K562 (cell line): ENCODE measurements around the gene SYNJ2. TPM values are rescaled to one million over a fixed set of nuclear protein-coding genes. Genes with fewer than 3 reads are reported as not detected.
A peak's percentile ranks its signal among the peaks of the same experiment; 100 is the strongest.

Experiments
- CCNT2 ChIP-seq: IDR thresholded peaks from 2 replicates; pipeline ENCODE4 v1.6.1; 2011; ENCODE audit warnings: borderline replicate concordance, low read depth, mild to moderate bottlenecking, moderate library complexity, mixed read lengths, low read length; ENCODE audit not compliant: insufficient read length; ENCODE audit errors: extremely low read depth
- CEBPG ChIP-seq, 3 experiments: fragments of 200-800 bp in 1 of 3; sonication (Bioruptor generic) in 1 of 3; sonication (generic) in 1 of 3; formaldehyde crosslinking in 1 of 3; IDR thresholded peaks in 2 of 3; conservative IDR thresholded peaks in 1 of 3; 2 replicates each; pipeline versions ENCODE4 v1.6.1 to v1.8.0; 2016 to 2022; ENCODE audit warnings: missing compliant biosample characterization in 2 of 3, missing genetic modification characterization in 2 of 3, mild to moderate bottlenecking in 1 of 3, missing genetic modification reagents in 1 of 3
- E4F1 ChIP-seq: fragments of 250-450 bp; sonication (Bioruptor Pico); IDR thresholded peaks from 2 replicates; pipeline ENCODE4 v1.5.0; 2021; ENCODE audit warnings: mild to moderate bottlenecking, borderline replicate concordance
- ELF4 ChIP-seq: fragments of 450-650 bp; formaldehyde crosslinking; IDR thresholded peaks from 2 replicates; pipeline ENCODE4 v1.4.0; 2022; ENCODE audit warnings: missing genetic modification characterization
- IFI16 ChIP-seq: fragments of 250-450 bp; sonication (Bioruptor Pico); IDR thresholded peaks from 2 replicates; pipeline ENCODE4 v2.1.2; 2022; ENCODE audit warnings: mild to moderate bottlenecking, inconsistent platforms
- KDM1A ChIP-seq, 2 experiments: fragments of 450-650 bp; IDR thresholded peaks; 2 replicates each; pipeline ENCODE4 v1.6.1; 2016; ENCODE audit warnings: mild to moderate bottlenecking in 2 of 2
- MTF1 ChIP-seq: fragments of 250-450 bp; sonication (Bioruptor Pico); IDR thresholded peaks from 2 replicates; pipeline ENCODE4 v1.9.0; 2021; ENCODE audit warnings: moderate library complexity, mild to moderate bottlenecking, inconsistent platforms, borderline replicate concordance
- NONO ChIP-seq, 2 experiments: fragments of 200-400 bp in 1 of 2; fragments of 450-650 bp in 1 of 2; formaldehyde crosslinking in 1 of 2; IDR thresholded peaks; 2 replicates each; pipeline ENCODE4 v1.6.1; 2017; ENCODE audit warnings: low read depth in 2 of 2, mild to moderate bottlenecking in 2 of 2, moderate library complexity in 2 of 2, low read length in 1 of 2
- POU5F1 ChIP-seq: fragments of 150-350 bp; IDR thresholded peaks from 2 replicates; pipeline ENCODE4 v1.6.1; 2014; ENCODE audit warnings: borderline replicate concordance, low read length, low read depth, mild to moderate bottlenecking; ENCODE audit not compliant: partially characterized antibody
- SFPQ ChIP-seq: fragments of 200-400 bp; formaldehyde crosslinking; IDR thresholded peaks from 2 replicates; pipeline ENCODE4 v1.6.1; 2017; ENCODE audit warnings: mild to moderate bottlenecking, low read depth, low read length, moderate library complexity
- SIN3B ChIP-seq: fragments of 450-650 bp; IDR thresholded peaks from 2 replicates; pipeline ENCODE4 v1.6.1; 2017; ENCODE audit warnings: low read depth, mild to moderate bottlenecking, moderate library complexity
- SMARCA5 ChIP-seq: fragments of 450-650 bp; IDR thresholded peaks from 2 replicates; pipeline ENCODE4 v1.6.1; 2016
- SMC3 ChIP-seq: conservative IDR thresholded peaks from 2 replicates; pipeline ENCODE4 v1.6.1; 2011; ENCODE audit warnings: low read depth, low read length, improper control_type of control experiment; ENCODE audit not compliant: insufficient read depth
- SRSF3 ChIP-seq: fragments of 200-400 bp; formaldehyde crosslinking; IDR thresholded peaks from 2 replicates; pipeline ENCODE4 v1.6.1; 2016; ENCODE audit warnings: mild to moderate bottlenecking, low read length, moderate library complexity; ENCODE audit not compliant: insufficient read depth
- TCF15 ChIP-seq: fragments of 250-450 bp; sonication (Bioruptor Pico); IDR thresholded peaks from 2 replicates; pipeline ENCODE4 v1.8.0; 2022; ENCODE audit warnings: moderate library complexity, mild to moderate bottlenecking, inconsistent platforms
- TFAM ChIP-seq: fragments of 250-450 bp; sonication (Bioruptor Pico); conservative IDR thresholded peaks from 2 replicates; pipeline ENCODE4 v1.5.0; 2021; ENCODE audit warnings: mild to moderate bottlenecking, moderate library complexity
- THRAP3 ChIP-seq: fragments of 450-650 bp; IDR thresholded peaks from 2 replicates; pipeline ENCODE4 v1.6.1; 2016; ENCODE audit warnings: mild to moderate bottlenecking, inconsistent platforms, borderline replicate concordance
- ZNF12 ChIP-seq: sonication (generic); formaldehyde crosslinking; IDR thresholded peaks from 2 replicates; pipeline ENCODE4 v1.4.0; 2020; ENCODE audit warnings: mild to moderate bottlenecking, missing genetic modification reagents
- ZNF75A ChIP-seq: fragments of 450-650 bp; formaldehyde crosslinking; IDR thresholded peaks from 2 replicates; pipeline ENCODE4 v1.4.0; 2020; ENCODE audit warnings: mild to moderate bottlenecking
- ZNF785 ChIP-seq: fragments of 250-450 bp; sonication (Bioruptor Pico); IDR thresholded peaks from 2 replicates; pipeline ENCODE4 v1.4.0; 2020; ENCODE audit warnings: mild to moderate bottlenecking
- polyA plus RNA-seq, 8 experiments: library from polyadenylated mRNA; depleted of rRNA in 4 of 8; stranded (reverse) in 5 of 8; unstranded in 3 of 8; fragments of >200 nt; fragmentation: Nextera tagmentation in 2 of 8; fragmentation: Illumina TruSeq in 1 of 8; extraction: Ambion mirVana in 2 of 8; extraction: Trizol in 1 of 8; gene quantifications; 2 replicates each; pipeline versions ENCODE4 v1.2.1 to v1.2.3, GENCODE V29; 2011 to 2014; ENCODE audit warnings: inconsistent platforms in 1 of 8, missing spikeins in 1 of 8
- total RNA-seq, 7 experiments: library from RNA; depleted of rRNA in 6 of 7; stranded (reverse); fragments of >200 nt in 6 of 7; fragmentation: Illumina TruSeq in 2 of 7; extraction: Trizol in 2 of 7; gene quantifications; 2 replicates each; pipeline versions ENCODE4 v1.2.1 to v1.2.3, GENCODE V29; 2011 to 2021; ENCODE audit warnings: low replicate concordance in 1 of 7
- TF ChIP-seq, protein P1 (sequence below): sonication (generic); formaldehyde crosslinking; IDR thresholded peaks from 2 replicates; pipeline ENCODE4 v1.8.1; 2023; ENCODE audit warnings: mild to moderate bottlenecking, missing genetic modification reagents

SYNJ2 gene
- total and polyA plus RNA-seq, 9 of the 15 experiments (the other 6 are each of a cell fraction or from before 2014, with no cell fraction given), result 3.0 to 27.7 (median 17.8) TPM

GRCh38 chr6:157962601-157963302 is 18.9 kb upstream of the SYNJ2 start (continued):
- TF ChIP-seq ZNF12 (CRISPR knock-in tag), result no peak
- no peak for TF ChIP-seq SFPQ
- no peak for TF ChIP-seq THRAP3
- TF ChIP-seq KDM1A (IDR thresholded peaks at IDR 0.05), result peak; percentile 28 to 48; a peak in 1 of 4 replicates
- TF ChIP-seq TFAM (CRISPR knock-in tag), result no peak
- TF ChIP-seq ELF4 (CRISPR knock-in tag), result no peak
- TF ChIP-seq IFI16 (CRISPR knock-in tag), result no peak
- TF ChIP-seq POU5F1, result no peak
- no peak for TF ChIP-seq ZNF785 (CRISPR knock-in tag)
- TF ChIP-seq, protein P1, sequence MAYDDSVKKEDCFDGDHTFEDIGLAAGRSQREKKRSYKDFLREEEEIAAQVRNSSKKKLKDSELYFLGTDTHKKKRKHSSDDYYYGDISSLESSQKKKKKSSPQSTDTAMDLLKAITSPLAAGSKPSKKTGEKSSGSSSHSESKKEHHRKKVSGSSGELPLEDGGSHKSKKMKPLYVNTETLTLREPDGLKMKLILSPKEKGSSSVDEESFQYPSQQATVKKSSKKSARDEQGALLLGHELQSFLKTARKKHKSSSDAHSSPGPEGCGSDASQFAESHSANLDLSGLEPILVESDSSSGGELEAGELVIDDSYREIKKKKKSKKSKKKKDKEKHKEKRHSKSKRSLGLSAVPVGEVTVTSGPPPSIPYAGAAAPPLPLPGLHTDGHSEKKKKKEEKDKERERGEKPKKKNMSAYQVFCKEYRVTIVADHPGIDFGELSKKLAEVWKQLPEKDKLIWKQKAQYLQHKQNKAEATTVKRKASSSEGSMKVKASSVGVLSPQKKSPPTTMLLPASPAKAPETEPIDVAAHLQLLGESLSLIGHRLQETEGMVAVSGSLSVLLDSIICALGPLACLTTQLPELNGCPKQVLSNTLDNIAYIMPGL (CRISPR knock-in tag), result no peak
- no peak for TF ChIP-seq TCF15 (CRISPR knock-in tag)
- no peak for TF ChIP-seq NONO (IDR thresholded peaks at IDR 0.05; ENCODE audit: low read depth in 2 of 2, low read length in 1 of 2)
- TF ChIP-seq CCNT2, result no peak
- TF ChIP-seq SIN3B, result no peak
- no peak for TF ChIP-seq CEBPG (CRISPR knock-in tag; IDR thresholded peaks at IDR 0.05)
- TF ChIP-seq CEBPG (tag; conservative IDR thresholded peaks at IDR 0.05 in 1 of 2, IDR thresholded peaks at IDR 0.05 in 1 of 2), result no peak
- no peak for TF ChIP-seq SRSF3
- TF ChIP-seq E4F1 (CRISPR knock-in tag), result no peak
- no peak for TF ChIP-seq ZNF75A
- no peak for TF ChIP-seq SMARCA5
- no peak for TF ChIP-seq MTF1 (CRISPR knock-in tag)
- TF ChIP-seq SMC3, result no peak
